CD14-positive monocyte (primary cell): ENCODE results near the gene CPD. TPM values are rescaled to one million over a fixed set of nuclear protein-coding genes. Genes with fewer than 3 reads are reported as not detected.
A peak's percentile ranks its signal among the peaks of the same experiment; 100 is the strongest.

ENCODE experiments used
- DNase-seq, 3 donors: peaks; one replicate each; pipeline ENCODE4 v3.0.0-alpha.2; 2011 to 2022
- H2AFZ ChIP-seq: 2 replicates; pipeline ENCODE4 v1.6.0; 2012; ENCODE audit warnings: mild to moderate bottlenecking, low read depth, low read length, inconsistent platforms; ENCODE audit not compliant: insufficient read depth, poor library complexity, severe bottlenecking
- H3K27ac ChIP-seq, 2 donors: 1 replicate in 1 of 2; 2 replicates in 1 of 2; pipeline ENCODE4 v1.5.1; 2012 to 2013; ENCODE audit warnings: low read length in 2 of 2, control low read depth in 1 of 2, inconsistent platforms in 1 of 2, low read depth in 1 of 2, mild to moderate bottlenecking in 1 of 2
- H3K27me3 ChIP-seq, 2 donors: one replicate each; pipeline versions ENCODE4 v1.6.0 to v1.6.1; 2011 to 2013; ENCODE audit warnings: low read length in 2 of 2; ENCODE audit not compliant: control insufficient read depth in 2 of 2, insufficient read depth in 2 of 2
- H3K36me3 ChIP-seq, 2 donors: replicated peaks in 1 of 2; 1 replicate in 1 of 2; 2 replicates in 1 of 2; pipeline versions ENCODE4 v1.5.1 to v1.6.1; 2012 to 2013; ENCODE audit warnings: low read length in 2 of 2, control low read depth in 1 of 2, inconsistent platforms in 1 of 2, mild to moderate bottlenecking in 1 of 2; ENCODE audit not compliant: insufficient read depth in 2 of 2, control insufficient read depth in 1 of 2
- H3K4me1 ChIP-seq, 2 donors: 1 replicate in 1 of 2; 2 replicates in 1 of 2; pipeline versions ENCODE4 v1.5.1 to v1.6.1; 2012 to 2013; ENCODE audit warnings: low read length in 2 of 2, control low read depth in 1 of 2, inconsistent platforms in 1 of 2, mild to moderate bottlenecking in 1 of 2, moderate library complexity in 1 of 2; ENCODE audit not compliant: insufficient read depth in 2 of 2, control insufficient read depth in 1 of 2
- H3K4me2 ChIP-seq: replicated peaks from 2 replicates; pipeline ENCODE3; 2012; ENCODE audit warnings: low read length, moderate library complexity, mild to moderate bottlenecking; ENCODE audit not compliant: poor library complexity, severe bottlenecking; ENCODE audit errors: extremely low read depth
- H3K4me3 ChIP-seq, 3 experiments: fragments of 200-600 bp in 1 of 3; sonication (generic) in 1 of 3; replicated peaks in 1 of 3; 1 replicate in 2 of 3; 2 replicates in 1 of 3; pipeline ENCODE4 v1.5.1; 2011 to 2013; ENCODE audit warnings: low read length in 3 of 3, mild to moderate bottlenecking in 3 of 3, control low read depth in 2 of 3, low read depth in 2 of 3, inconsistent platforms in 1 of 3, moderate library complexity in 1 of 3
- H3K79me2 ChIP-seq: 2 replicates; pipeline ENCODE4 v1.6.0; 2012; ENCODE audit warnings: mild to moderate bottlenecking, control low read depth, inconsistent platforms, low read length, moderate library complexity; ENCODE audit not compliant: insufficient read depth
- H3K9ac ChIP-seq: 2 replicates; pipeline ENCODE4 v1.6.0; 2017; ENCODE audit warnings: low read length, mild to moderate bottlenecking; ENCODE audit not compliant: insufficient read depth, poor library complexity, severe bottlenecking
- H3K9me3 ChIP-seq, 2 donors: replicated peaks in 1 of 2; 1 replicate in 1 of 2; 2 replicates in 1 of 2; pipeline versions ENCODE4 v1.5.1 to v1.6.1; 2012 to 2013; ENCODE audit warnings: low read length in 2 of 2, control low read depth in 1 of 2; ENCODE audit not compliant: control insufficient read depth in 1 of 2, insufficient read depth in 1 of 2
- H4K20me1 ChIP-seq: 2 replicates; pipeline ENCODE4 v1.6.0; 2012; ENCODE audit warnings: mild to moderate bottlenecking, low read length, control low read depth, moderate library complexity; ENCODE audit not compliant: insufficient read depth
- H3K27ac Mint-ChIP-seq, 7 donors: one replicate each; pipeline ENCODE4 v1.8.0; 2020; ENCODE audit warnings: mild to moderate bottlenecking in 7 of 7, mixed read lengths in 7 of 7, moderate library complexity in 6 of 7, inconsistent platforms in 2 of 7
- H3K27me3 Mint-ChIP-seq, 3 donors: one replicate each; pipeline ENCODE4 v1.8.0; 2021 to 2022; ENCODE audit warnings: low read depth in 3 of 3, mild to moderate bottlenecking in 3 of 3, mixed read lengths in 3 of 3, moderate library complexity in 3 of 3, inconsistent platforms in 1 of 3
- H3K36me3 Mint-ChIP-seq, 2 donors: one replicate each; pipeline ENCODE4 v1.8.0; 2020; ENCODE audit warnings: mixed read lengths in 2 of 2, inconsistent platforms in 1 of 2, mild to moderate bottlenecking in 1 of 2
- H3K4me1 Mint-ChIP-seq: one replicate; pipeline ENCODE4 v1.8.0; 2020; ENCODE audit warnings: mild to moderate bottlenecking, mixed read lengths
- H3K4me3 Mint-ChIP-seq, 2 donors: one replicate each; pipeline ENCODE4 v1.8.0; 2020; ENCODE audit warnings: mild to moderate bottlenecking in 2 of 2, mixed read lengths in 2 of 2, moderate library complexity in 1 of 2
- H3K9me3 Mint-ChIP-seq, 7 donors: one replicate each; pipeline ENCODE4 v1.8.0; 2020 to 2022; ENCODE audit warnings: mixed read lengths in 7 of 7, mild to moderate bottlenecking in 6 of 7, moderate library complexity in 6 of 7, inconsistent platforms in 2 of 7
- CTCF ChIP-seq: fragments of 200-600 bp; IDR thresholded peaks from one replicate; pipeline ENCODE4 v1.8.0; 2022; ENCODE audit warnings: antibody characterized with exemption, mild to moderate bottlenecking
- WGBS: methylation state at CpG from one replicate; pipeline ENCODE4 v1.1.5; 2013; ENCODE audit warnings: missing lambda C conversion rate; ENCODE audit not compliant: insufficient coverage; 5-methylcytosine and 5-hydroxymethylcytosine counted together
- intact Hi-C, 2 donors: fragments of 100-400 bp; cut with micrococcal nuclease; formaldehyde crosslinking; loops; one replicate each; pipeline versions ENCODE4 v1.15.0 to v1.15.1; 2023
- polyA plus RNA-seq, 3 donors: library from polyadenylated mRNA; depleted of rRNA in 1 of 3; unstranded in 2 of 3; stranded (reverse) in 1 of 3; fragments of 300-500 nt in 2 of 3; fragments of >200 nt in 1 of 3; fragmentation: Illumina TruSeq in 2 of 3; gene quantifications; 1 replicate in 2 of 3; 2 replicates in 1 of 3; pipeline ENCODE4 v1.2.3, GENCODE V29; 2012 to 2021

CPD gene
- polyA plus RNA-seq, 3 donors, result 9.2 to 47.0 (median 32.2) TPM

GRCh38 chr17:30393491-30393890 is 14.8 kb downstream of the CPD start:
- Histone ChIP-seq H3K36me3 (peaks cover 24 to 40% of the 10 kb centered on the region in 2 donors), H2AFZ (no peak overlapping the region), H3K9ac (no peak overlapping the region), H3K9me3 (no peaks in the 10 kb centered on the region), H3K27ac (no peak overlapping the region), H3K4me1 (peaks cover 16 to 22% of the 10 kb centered on the region in 2 donors), H3K4me2 (no peak overlapping the region), H4K20me1 (peaks cover 33% of the 10 kb centered on the region), H3K27me3 (no peaks in the 10 kb centered on the region), H3K4me3 (no peak overlapping the region), H3K79me2 (peaks cover 74% of the 10 kb centered on the region)
- intact Hi-C loops, result no loop called here
- no peak for DNase-seq
- peaks cover 0 to 1% (median 0%) of the 10 kb centered on the region in 3 donors for H3K27me3 Mint-ChIP-seq
- H3K27ac Mint-ChIP-seq, result peak overlapping the region in 1 of 7 donors; percentile 65
- H3K36me3 Mint-ChIP-seq, result peaks cover 40 to 50% of the 10 kb centered on the region in 2 donors
- no peak overlapping the region for H3K4me3 Mint-ChIP-seq
- peaks cover 22% of the 10 kb centered on the region for H3K4me1 Mint-ChIP-seq
- TF ChIP-seq CTCF, result no peak
- peaks cover 0 to 3% (median 0%) of the 10 kb centered on the region in 7 donors for H3K9me3 Mint-ChIP-seq
- WGBS, result no CpG with 5 or more reads among the region's 4 CpGs

DNA sequence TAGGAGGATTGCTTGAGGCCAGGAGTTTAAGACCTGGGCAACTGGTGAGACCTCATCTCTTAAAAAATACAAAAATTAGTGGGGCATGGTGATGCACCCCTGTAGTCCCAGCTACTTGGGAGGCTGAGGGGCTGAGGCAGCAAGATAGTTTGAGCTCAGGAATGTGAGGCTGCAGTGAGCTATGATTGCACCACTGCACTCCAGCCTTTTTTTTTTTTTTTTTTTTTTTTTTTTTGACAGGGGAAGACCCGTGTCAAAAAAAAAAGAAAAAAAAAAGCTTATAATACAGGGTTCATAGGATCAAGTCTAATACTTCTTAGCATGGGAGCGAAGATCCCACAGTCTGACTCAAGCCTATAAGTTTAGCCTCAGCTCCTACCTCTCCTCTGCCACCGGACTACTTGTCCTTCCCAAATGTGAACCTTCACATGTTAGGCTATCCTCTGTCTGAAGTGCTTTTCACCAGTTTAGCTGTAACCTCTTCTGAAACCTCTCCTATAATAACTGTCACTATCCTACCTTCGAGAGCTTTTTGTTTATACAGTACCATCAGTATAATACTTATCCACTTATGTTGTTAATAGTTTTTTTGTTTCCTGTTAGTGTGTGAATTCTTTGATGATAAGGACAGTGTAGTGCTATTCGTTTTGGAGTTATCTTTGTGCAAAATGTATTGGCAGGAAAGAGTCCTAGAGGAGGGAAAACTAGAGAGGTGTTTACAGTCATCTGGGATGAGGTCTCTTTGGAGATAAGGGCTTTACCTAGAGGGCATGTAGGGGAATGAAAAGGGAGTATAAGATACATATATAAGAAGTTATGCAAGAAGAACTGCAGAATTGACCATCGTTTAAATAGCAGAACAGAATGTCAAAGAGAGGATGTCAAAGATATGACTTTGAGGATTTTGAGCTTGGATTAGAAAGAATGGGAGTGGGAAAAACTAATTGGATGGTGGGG is 15.5 kb downstream of the CPD start:
- peaks cover 0 to 3% (median 0%) of the 10 kb centered on the region in 7 donors for H3K9me3 Mint-ChIP-seq
- H3K4me3 Mint-ChIP-seq, result no peak overlapping the region
- peaks cover 71% of the 10 kb centered on the region for H3K79me2 ChIP-seq
- H3K4me3 ChIP-seq, result no peak overlapping the region
- intact Hi-C loops, result no loop called here
- H3K4me2 ChIP-seq, result no peak overlapping the region
- no peak overlapping the region for H2AFZ ChIP-seq
- peaks cover 22% of the 10 kb centered on the region for H3K4me1 Mint-ChIP-seq
- no peaks in the 10 kb centered on the region for H3K9me3 ChIP-seq
- H3K27ac Mint-ChIP-seq, result peak overlapping the region in 3 of 7 donors; percentile 41 to 65 (median 54)
- no peak for DNase-seq
- H4K20me1 ChIP-seq, result peaks cover 33% of the 10 kb centered on the region
- no peak overlapping the region for H3K27ac ChIP-seq
- H3K27me3 ChIP-seq, result no peaks in the 10 kb centered on the region
- TF ChIP-seq CTCF, result no peak
- peaks cover 40 to 50% of the 10 kb centered on the region in 2 donors for H3K36me3 Mint-ChIP-seq
- H3K27me3 Mint-ChIP-seq, result peaks cover 0 to 1% (median 0%) of the 10 kb centered on the region in 3 donors
- H3K4me1 ChIP-seq, result peaks cover 10 to 15% of the 10 kb centered on the region in 2 donors
- WGBS, result 73% methylated on average over 3 of the region's 6 CpGs
- peaks cover 20 to 39% of the 10 kb centered on the region in 2 donors for H3K36me3 ChIP-seq
- no peak overlapping the region for H3K9ac ChIP-seq
